Activated CD4-positive, alpha-beta T cell treated with anti-CD3 and anti-CD28 coated beads, Interleukin-2, amount 50 U/mL, for 4 hours (primary cell): ENCODE results near the gene OBSL1.

Experiments
- DNase-seq, 2 experiments: peaks; one replicate each; pipeline ENCODE4 v3.0.0-alpha.2; 2020

Gene OBSL1

GRCh38 chr2:219571311-219572236 lies at the start of gene OBSL1:
Gene OBSL1, minus strand, starts transcription at chr2:219571539. Its CDS starts 307 bp downstream, at chr2:219571232.
- no peak for DNase-seq

GRCh38 chr2:219620546-219620945 lies 49.2 kb upstream of the OBSL1 start:
- no peak for DNase-seq

- DNase-seq: no peak
Measured at GRCh38 chr2:219619235-219619634, 47.9 kb upstream of the OBSL1 start.

- no peak for DNase-seq
Measured at GRCh38 chr2:219618733-219619122, 47.4 kb upstream of the OBSL1 start.

- no peak for DNase-seq
Measured at GRCh38 chr2:219616550-219616949, 45.2 kb upstream of the OBSL1 start.

GRCh38 chr2:219615894-219616293 lies 44.6 kb upstream of the OBSL1 start:
- DNase-seq: no peak

- DNase-seq: no peak
Measured at GRCh38 chr2:219615036-219615435, 43.7 kb upstream of the OBSL1 start.

- DNase-seq: no peak
Measured at GRCh38 chr2:219614076-219614860, 42.9 kb upstream of the OBSL1 start.

- no peak for DNase-seq
Measured at GRCh38 chr2:219613461-219614070, 42.2 kb upstream of the OBSL1 start.

- no peak for DNase-seq
Measured at GRCh38 chr2:219612577-219613286, 41.4 kb upstream of the OBSL1 start.

GRCh38 chr2:219611866-219612576 lies 40.7 kb upstream of the OBSL1 start:
- DNase-seq: no peak

- no peak for DNase-seq
Measured at GRCh38 chr2:219611306-219611705, 40.0 kb upstream of the OBSL1 start.

- DNase-seq: no peak
Measured at GRCh38 chr2:219609149-219609750, 37.9 kb upstream of the OBSL1 start.

GRCh38 chr2:219608399-219608964 lies 37.1 kb upstream of the OBSL1 start:
- DNase-seq: no peak

- DNase-seq: no peak
Measured at GRCh38 chr2:219607931-219608330, 36.6 kb upstream of the OBSL1 start.

GRCh38 chr2:219605607-219605954 lies 34.2 kb upstream of the OBSL1 start:
- DNase-seq: no peak

- no peak for DNase-seq
Measured at GRCh38 chr2:219603771-219604170, 32.4 kb upstream of the OBSL1 start.

GRCh38 chr2:219598308-219599078 lies 27.2 kb upstream of the OBSL1 start:
- no peak for DNase-seq

GRCh38 chr2:219597552-219598307 lies 26.4 kb upstream of the OBSL1 start, which contains the start of gene STK11IP:
Gene STK11IP, plus strand, starts transcription at chr2:219597857. Its CDS starts 263 bp downstream, at chr2:219598120.
- DNase-seq: peak; percentile 84
